ENCODE results near the gene ZNF771.

The ZNF771 gene

DNA sequence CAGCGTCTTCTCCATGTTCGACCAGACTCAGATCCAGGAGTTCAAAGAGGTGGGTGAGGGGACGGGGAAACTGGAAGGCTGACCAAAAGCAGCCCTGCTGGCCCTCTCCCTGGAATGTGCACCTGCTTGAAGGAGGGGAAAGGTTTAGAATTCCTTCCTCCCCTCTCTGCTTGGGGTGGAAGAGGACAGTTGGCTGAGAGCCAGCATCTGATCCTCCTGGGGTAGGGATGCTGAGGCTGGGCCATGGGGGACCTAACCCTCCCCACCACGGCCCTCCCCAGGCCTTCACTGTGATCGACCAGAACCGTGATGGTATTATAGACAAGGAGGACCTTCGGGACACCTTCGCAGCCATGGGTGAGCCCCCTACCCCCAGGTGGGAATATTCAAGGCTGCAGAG, 31.5 kb upstream of the ZNF771 start:
- H3K4me1 ChIP-seq (ENCODE audit: control insufficient read depth, insufficient read depth, low read length), result peaks cover 23% of the 10 kb centered on the region
- 89 to 92% methylated on average over 8 of the region's 8 CpGs for WGBS, 2 experiments
- H3K9me3 ChIP-seq (ENCODE audit: control insufficient read depth, low read length), result no peaks in the 10 kb centered on the region
- H3K36me3 ChIP-seq (ENCODE audit: control insufficient read depth, insufficient read depth, low read length), result no peaks in the 10 kb centered on the region
- no peak overlapping the region for H3K4me3 ChIP-seq (ENCODE audit: insufficient read depth, low read depth, low read length)
- no peak overlapping the region for H3K27ac ChIP-seq (ENCODE audit: insufficient read depth, low read depth, low read length, poor library complexity, severe bottlenecking)
- no peaks in the 10 kb centered on the region for H3K27me3 ChIP-seq (ENCODE audit: control insufficient read depth, insufficient read depth, low read length, poor library complexity, severe bottlenecking)

- H3K4me1 ChIP-seq (ENCODE audit: control insufficient read depth, insufficient read depth, low read length), result peaks cover 20% of the 10 kb centered on the region
- H3K36me3 ChIP-seq (ENCODE audit: control insufficient read depth, insufficient read depth, low read length), result no peaks in the 10 kb centered on the region
- no peaks in the 10 kb centered on the region for H3K27me3 ChIP-seq (ENCODE audit: control insufficient read depth, insufficient read depth, low read length, poor library complexity, severe bottlenecking)
- H3K4me3 ChIP-seq (ENCODE audit: insufficient read depth, low read depth, low read length), result no peak overlapping the region
- no peak overlapping the region for H3K27ac ChIP-seq (ENCODE audit: insufficient read depth, low read depth, low read length, poor library complexity, severe bottlenecking)
- H3K9me3 ChIP-seq (ENCODE audit: control insufficient read depth, low read length), result no peaks in the 10 kb centered on the region
- 93 to 96% methylated on average over 8 of the region's 8 CpGs for WGBS, 2 experiments
Measured at GRCh38 chr16:30376461-30376902, 30.9 kb upstream of the ZNF771 start.

- WGBS, 2 experiments, result 55 to 57% methylated on average over 29 of the region's 29 CpGs
- no peaks in the 10 kb centered on the region for H3K27me3 ChIP-seq (ENCODE audit: control insufficient read depth, insufficient read depth, low read length, poor library complexity, severe bottlenecking)
- H3K4me1 ChIP-seq (ENCODE audit: control insufficient read depth, insufficient read depth, low read length), result peaks cover 17% of the 10 kb centered on the region
- H3K4me3 ChIP-seq (ENCODE audit: insufficient read depth, low read depth, low read length), result peak overlapping the region; percentile 82
- H3K9me3 ChIP-seq (ENCODE audit: control insufficient read depth, low read length), result no peaks in the 10 kb centered on the region
- no peaks in the 10 kb centered on the region for H3K36me3 ChIP-seq (ENCODE audit: control insufficient read depth, insufficient read depth, low read length)
- peak overlapping the region; percentile 100 for H3K27ac ChIP-seq (ENCODE audit: insufficient read depth, low read depth, low read length, poor library complexity, severe bottlenecking)
Measured at GRCh38 chr16:30377050-30377811, 30.2 kb upstream of the ZNF771 start.

DNA sequence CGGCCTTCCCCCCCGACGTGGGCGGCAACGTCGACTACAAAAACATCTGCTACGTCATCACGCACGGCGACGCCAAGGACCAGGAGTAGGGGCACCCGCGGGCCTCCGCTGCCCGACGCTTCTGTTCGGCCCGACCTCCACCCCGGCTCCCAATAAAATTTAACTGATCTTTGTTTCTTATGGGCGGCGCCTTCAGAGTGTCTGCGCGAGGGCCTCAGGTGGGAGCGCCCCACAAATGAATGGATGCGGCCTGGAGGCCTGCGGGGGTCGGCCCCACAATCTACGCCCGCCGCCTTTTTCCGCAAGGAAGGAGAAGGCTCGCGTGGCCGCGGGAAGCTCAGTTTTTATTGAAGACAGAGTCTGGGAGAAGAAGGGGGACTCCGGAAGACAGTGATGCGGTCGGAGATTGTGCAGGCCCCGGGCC, 29.6 kb upstream of the ZNF771 start:
- Histone ChIP-seq H3K4me3 (ENCODE audit: insufficient read depth, low read depth, low read length) (peak overlapping the region; percentile 82), H3K4me1 (ENCODE audit: control insufficient read depth, insufficient read depth, low read length) (peaks cover 17% of the 10 kb centered on the region)
- WGBS, 2 experiments, result 1 to 2% methylated on average over 39 of the region's 39 CpGs

DNA sequence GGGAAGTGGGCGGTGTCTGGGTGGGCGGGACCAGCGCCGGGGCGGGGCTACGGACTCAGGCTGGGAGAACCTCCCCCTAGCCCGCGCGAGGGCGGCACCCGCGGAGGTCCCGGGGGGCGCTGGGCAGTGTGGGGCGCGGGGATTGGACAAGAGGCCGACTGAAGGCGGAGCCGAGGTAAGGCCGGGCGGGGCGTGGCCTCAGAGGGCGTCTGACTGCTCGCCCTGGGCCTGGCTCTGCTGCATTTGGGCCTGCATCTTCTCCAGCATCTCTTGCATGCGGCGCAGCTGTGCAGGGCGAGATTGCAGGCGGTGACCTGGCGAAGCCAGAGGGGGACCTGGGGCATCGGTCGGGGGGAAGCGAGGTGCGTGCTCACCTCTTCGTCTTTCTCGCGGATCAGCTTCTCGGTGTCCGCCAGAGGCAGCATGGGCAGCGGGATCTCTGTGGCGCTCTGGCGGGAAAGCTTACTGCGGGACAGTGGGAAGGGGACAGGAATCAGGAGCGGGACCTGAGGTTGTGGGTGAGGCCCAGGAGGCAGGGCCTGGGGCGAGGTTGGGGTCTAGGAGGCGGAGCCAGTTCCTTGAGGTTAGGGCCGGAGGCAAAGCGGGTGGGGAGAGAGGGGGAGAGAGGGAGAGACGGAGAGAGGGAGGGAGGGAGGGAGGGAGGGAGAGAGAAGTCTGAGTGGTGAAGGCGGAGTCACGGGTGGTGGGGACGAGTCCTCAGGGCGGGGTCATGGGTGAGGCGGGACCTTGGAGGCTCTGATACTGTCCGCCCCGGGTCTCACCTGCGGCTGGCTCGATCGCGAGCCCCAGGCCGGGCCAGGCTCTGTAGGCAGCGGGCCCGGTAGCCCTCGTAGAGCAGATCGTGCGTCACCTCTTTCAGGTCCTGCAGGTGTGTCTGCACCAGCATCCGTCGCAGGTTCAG, 28.9 kb upstream of the ZNF771 start:
- H3K4me1 ChIP-seq (ENCODE audit: control insufficient read depth, insufficient read depth, low read length), result peaks cover 17% of the 10 kb centered on the region
- WGBS, 2 experiments, result 1% methylated on average over 67 of the region's 67 CpGs
- peak overlapping the region; percentile 100 for H3K27ac ChIP-seq (ENCODE audit: insufficient read depth, low read depth, low read length, poor library complexity, severe bottlenecking)
- no peaks in the 10 kb centered on the region for H3K9me3 ChIP-seq (ENCODE audit: control insufficient read depth, low read length)
- no peaks in the 10 kb centered on the region for H3K36me3 ChIP-seq (ENCODE audit: control insufficient read depth, insufficient read depth, low read length)
- H3K4me3 ChIP-seq (ENCODE audit: insufficient read depth, low read depth, low read length), result peak overlapping the region; percentile 82
- no peaks in the 10 kb centered on the region for H3K27me3 ChIP-seq (ENCODE audit: control insufficient read depth, insufficient read depth, low read length, poor library complexity, severe bottlenecking)

More for the DNA sequence above, 29.6 kb upstream of the ZNF771 start:
- Histone ChIP-seq H3K9me3 (ENCODE audit: control insufficient read depth, low read length) (no peaks in the 10 kb centered on the region), H3K27me3 (ENCODE audit: control insufficient read depth, insufficient read depth, low read length, poor library complexity, severe bottlenecking) (no peaks in the 10 kb centered on the region), H3K27ac (ENCODE audit: insufficient read depth, low read depth, low read length, poor library complexity, severe bottlenecking) (peak overlapping the region; percentile 100), H3K36me3 (ENCODE audit: control insufficient read depth, insufficient read depth, low read length) (no peaks in the 10 kb centered on the region)

DNA sequence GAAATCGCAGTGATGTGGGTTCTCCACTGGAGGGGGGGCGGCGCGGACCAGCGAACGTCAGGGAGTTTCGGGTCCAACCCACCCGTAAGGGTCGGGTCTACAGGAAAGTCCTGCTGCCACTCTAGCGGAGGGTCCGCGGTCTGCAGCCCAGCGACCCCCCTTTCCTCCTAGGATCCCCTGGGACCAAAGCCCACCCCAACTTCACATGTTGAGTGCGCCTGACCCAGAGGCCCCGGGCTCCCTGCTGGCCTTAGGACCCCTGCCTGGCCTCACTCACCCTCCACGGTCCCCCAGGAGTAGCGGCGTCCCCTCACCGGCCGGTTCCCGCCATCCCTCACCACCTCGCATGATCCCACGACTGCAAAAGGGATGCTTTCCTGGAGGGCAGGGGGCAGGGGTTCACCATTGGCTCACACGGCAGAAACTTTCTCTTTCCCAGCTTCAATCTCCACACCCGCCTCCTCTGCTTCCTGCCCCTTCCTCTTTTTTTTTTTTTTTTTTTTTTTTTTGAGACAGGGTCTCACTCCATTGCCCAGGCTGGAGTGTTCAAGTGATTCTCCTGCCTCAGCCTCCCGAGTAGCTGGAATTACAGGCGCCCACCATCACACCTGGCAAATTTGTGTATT, 28.1 kb upstream of the ZNF771 start:
- Histone ChIP-seq H3K36me3 (ENCODE audit: control insufficient read depth, insufficient read depth, low read length) (no peaks in the 10 kb centered on the region), H3K9me3 (ENCODE audit: control insufficient read depth, low read length) (no peaks in the 10 kb centered on the region), H3K27ac (ENCODE audit: insufficient read depth, low read depth, low read length, poor library complexity, severe bottlenecking) (peak overlapping the region; percentile 66), H3K4me1 (ENCODE audit: control insufficient read depth, insufficient read depth, low read length) (peaks cover 17% of the 10 kb centered on the region), H3K4me3 (ENCODE audit: insufficient read depth, low read depth, low read length) (peak overlapping the region; percentile 82), H3K27me3 (ENCODE audit: control insufficient read depth, insufficient read depth, low read length, poor library complexity, severe bottlenecking) (no peaks in the 10 kb centered on the region)
- WGBS, 2 experiments, result 17 to 19% methylated on average over 27 of the region's 27 CpGs

DNA sequence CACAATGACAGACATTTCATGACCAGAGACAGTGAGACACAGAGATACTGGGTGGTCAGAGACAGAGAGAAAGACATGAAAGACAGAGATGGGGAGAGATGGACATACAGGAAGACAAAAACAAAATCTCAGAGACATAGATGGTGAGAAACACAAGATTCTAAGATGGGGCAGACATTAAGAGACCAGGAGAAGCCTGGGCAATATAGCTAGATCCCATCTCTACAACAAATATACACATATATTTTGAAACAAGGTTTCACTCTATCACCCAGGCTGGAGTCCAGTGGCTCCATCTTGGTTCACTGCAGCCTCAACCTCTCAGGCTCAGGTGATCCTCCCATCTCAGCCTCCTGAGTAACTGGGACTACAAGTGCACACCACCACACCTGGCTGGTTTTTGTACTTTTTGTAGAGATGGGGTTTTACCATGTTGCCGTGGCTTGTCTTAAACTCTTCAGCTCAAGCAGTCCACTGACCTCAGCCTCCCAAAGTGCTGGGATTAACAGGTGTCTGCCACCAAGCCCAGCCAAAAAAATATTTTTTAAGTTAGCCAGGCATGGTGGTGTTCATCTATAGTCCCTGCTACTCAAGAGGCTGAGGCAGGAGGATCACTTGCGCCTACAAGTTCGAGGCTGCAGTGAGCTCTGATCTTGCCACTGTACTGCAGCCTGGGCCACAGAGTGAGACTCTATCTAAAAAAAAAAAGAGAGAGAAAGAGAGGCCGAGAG, 27.2 kb upstream of the ZNF771 start:
- no peak overlapping the region for H3K4me3 ChIP-seq (ENCODE audit: insufficient read depth, low read depth, low read length)
- WGBS, 2 experiments, result 90 to 92% methylated on average over 4 of the region's 4 CpGs

GRCh38 chr16:30380803-30381208, 26.6 kb upstream of the ZNF771 start:
- H3K9me3 ChIP-seq (ENCODE audit: control insufficient read depth, low read length), result no peaks in the 10 kb centered on the region
- H3K36me3 ChIP-seq (ENCODE audit: control insufficient read depth, insufficient read depth, low read length), result no peaks in the 10 kb centered on the region
- no peak overlapping the region for H3K4me3 ChIP-seq (ENCODE audit: insufficient read depth, low read depth, low read length)
- WGBS, 2 experiments, result 93 to 94% methylated on average over 6 of the region's 6 CpGs
- H3K4me1 ChIP-seq (ENCODE audit: control insufficient read depth, insufficient read depth, low read length), result peaks cover 11% of the 10 kb centered on the region
- no peak overlapping the region for H3K27ac ChIP-seq (ENCODE audit: insufficient read depth, low read depth, low read length, poor library complexity, severe bottlenecking)
- no peaks in the 10 kb centered on the region for H3K27me3 ChIP-seq (ENCODE audit: control insufficient read depth, insufficient read depth, low read length, poor library complexity, severe bottlenecking)

More for the DNA sequence above, 27.2 kb upstream of the ZNF771 start:
- Histone ChIP-seq H3K9me3 (ENCODE audit: control insufficient read depth, low read length) (no peaks in the 10 kb centered on the region), H3K36me3 (ENCODE audit: control insufficient read depth, insufficient read depth, low read length) (no peaks in the 10 kb centered on the region), H3K27me3 (ENCODE audit: control insufficient read depth, insufficient read depth, low read length, poor library complexity, severe bottlenecking) (no peaks in the 10 kb centered on the region), H3K27ac (ENCODE audit: insufficient read depth, low read depth, low read length, poor library complexity, severe bottlenecking) (no peak overlapping the region), H3K4me1 (ENCODE audit: control insufficient read depth, insufficient read depth, low read length) (peaks cover 17% of the 10 kb centered on the region)

- H3K4me3 ChIP-seq (ENCODE audit: insufficient read depth, low read depth, low read length), result no peak overlapping the region
- no peak overlapping the region for H3K27ac ChIP-seq (ENCODE audit: insufficient read depth, low read depth, low read length, poor library complexity, severe bottlenecking)
- 94 to 96% methylated on average over 13 of the region's 13 CpGs for WGBS, 2 experiments
- no peaks in the 10 kb centered on the region for H3K27me3 ChIP-seq (ENCODE audit: control insufficient read depth, insufficient read depth, low read length, poor library complexity, severe bottlenecking)
- no peaks in the 10 kb centered on the region for H3K36me3 ChIP-seq (ENCODE audit: control insufficient read depth, insufficient read depth, low read length)
- no peaks in the 10 kb centered on the region for H3K9me3 ChIP-seq (ENCODE audit: control insufficient read depth, low read length)
- H3K4me1 ChIP-seq (ENCODE audit: control insufficient read depth, insufficient read depth, low read length), result peaks cover 6% of the 10 kb centered on the region
Measured at GRCh38 chr16:30381291-30382041, 25.9 kb upstream of the ZNF771 start.

Data from ectodermal cell (in vitro differentiated cells).